GM23248 (cell line): ENCODE results near the gene NHSL1.

Source experiments
- EZH2 ChIP-seq: fragments of 200-600 bp; sonication (generic); IDR thresholded peaks from 2 replicates; pipeline ENCODE4 v1.6.1; 2018; ENCODE audit warnings: antibody characterized with exemption, mild to moderate bottlenecking; ENCODE audit not compliant: insufficient read depth, poor library complexity, severe bottlenecking
- EZH2phosphoT487 ChIP-seq: fragments of 200-600 bp; sonication (generic); IDR thresholded peaks from 2 replicates; pipeline ENCODE4 v1.6.1; 2018; ENCODE audit warnings: antibody characterized with exemption, moderate library complexity, mild to moderate bottlenecking, low read depth; ENCODE audit not compliant: insufficient read depth

DNA sequence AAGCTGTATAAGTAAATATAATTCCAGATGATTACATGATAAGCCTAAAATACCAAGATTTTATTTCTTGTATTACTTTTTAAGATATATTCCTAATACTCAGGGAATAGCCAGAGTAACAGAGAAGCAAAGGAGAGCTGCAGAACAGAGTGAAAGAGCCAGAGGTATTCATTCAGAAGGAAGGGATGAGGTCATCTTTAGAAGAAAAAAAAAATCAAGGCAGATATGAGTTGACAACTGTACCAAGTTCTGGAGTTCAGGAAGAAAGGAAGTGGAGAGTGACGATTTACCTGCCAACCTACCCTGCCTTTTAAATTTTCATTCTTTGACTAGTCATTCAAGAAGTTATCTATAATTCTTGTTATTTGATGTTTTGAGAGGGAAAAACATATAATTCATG is 28.8 kb upstream of the NHSL1 start:
- TF ChIP-seq EZH2 (no peak), EZH2phosphoT487 (no peak)
